Activated CD8-positive, alpha-beta T cell treated with anti-CD3 and anti-CD28 coated beads, Interleukin-2, amount 10 ng/mL, durations not matched to agents 7 days and 5 days (primary cell): ENCODE results near the gene SLC2A10. TPM values are rescaled to one million over a fixed set of nuclear protein-coding genes. Genes with fewer than 3 reads are reported as not detected.

ENCODE experiments used
- ATAC-seq: fragments of 150-1000 bp; cut with Tn5 transposase; one replicate; pipeline ENCODE4 v1.10.0; 2021; ENCODE audit warnings: moderate library complexity
- CTCF ChIA-PET: fragments of 350-600 bp; sonication (Branson Sonifier 250); formaldehyde crosslinking; loops from one replicate; lab custom pipeline; 2021; ENCODE audit warnings: antibody characterized with exemption; lab: Charles Lee
- POLR2A ChIA-PET: fragments of 350-600 bp; sonication (Branson Sonifier 250); formaldehyde crosslinking; loops from one replicate; lab custom pipeline; 2021; ENCODE audit warnings: antibody characterized with exemption; lab: Charles Lee
- DNase-seq: peaks from one replicate; pipeline ENCODE4 v3.0.0-alpha.2; 2020
- H3K27ac Mint-ChIP-seq: one replicate; pipeline ENCODE4 v1.8.0; 2021; ENCODE audit warnings: mild to moderate bottlenecking, mixed read lengths
- H3K27me3 Mint-ChIP-seq: one replicate; pipeline ENCODE4 v1.8.0; 2021; ENCODE audit warnings: low read depth, mixed read lengths
- H3K36me3 Mint-ChIP-seq: one replicate; pipeline ENCODE4 v1.8.0; 2021; ENCODE audit warnings: low read depth, mixed read lengths
- H3K4me1 Mint-ChIP-seq: one replicate; pipeline ENCODE4 v1.8.0; 2021; ENCODE audit warnings: low read depth, mixed read lengths
- H3K4me3 Mint-ChIP-seq: one replicate; pipeline ENCODE4 v1.8.0; 2021; ENCODE audit warnings: mild to moderate bottlenecking, mixed read lengths
- H3K9me3 Mint-ChIP-seq: one replicate; pipeline ENCODE4 v1.8.0; 2022; ENCODE audit warnings: mixed read lengths; ENCODE audit not compliant: insufficient read depth
- total RNA-seq, 2 experiments: library from RNA; stranded (reverse); gene quantifications; one replicate each; pipeline ENCODE4 v1.2.3, GENCODE V29; 2021

Gene SLC2A10
- not detected for total RNA-seq

DNA sequence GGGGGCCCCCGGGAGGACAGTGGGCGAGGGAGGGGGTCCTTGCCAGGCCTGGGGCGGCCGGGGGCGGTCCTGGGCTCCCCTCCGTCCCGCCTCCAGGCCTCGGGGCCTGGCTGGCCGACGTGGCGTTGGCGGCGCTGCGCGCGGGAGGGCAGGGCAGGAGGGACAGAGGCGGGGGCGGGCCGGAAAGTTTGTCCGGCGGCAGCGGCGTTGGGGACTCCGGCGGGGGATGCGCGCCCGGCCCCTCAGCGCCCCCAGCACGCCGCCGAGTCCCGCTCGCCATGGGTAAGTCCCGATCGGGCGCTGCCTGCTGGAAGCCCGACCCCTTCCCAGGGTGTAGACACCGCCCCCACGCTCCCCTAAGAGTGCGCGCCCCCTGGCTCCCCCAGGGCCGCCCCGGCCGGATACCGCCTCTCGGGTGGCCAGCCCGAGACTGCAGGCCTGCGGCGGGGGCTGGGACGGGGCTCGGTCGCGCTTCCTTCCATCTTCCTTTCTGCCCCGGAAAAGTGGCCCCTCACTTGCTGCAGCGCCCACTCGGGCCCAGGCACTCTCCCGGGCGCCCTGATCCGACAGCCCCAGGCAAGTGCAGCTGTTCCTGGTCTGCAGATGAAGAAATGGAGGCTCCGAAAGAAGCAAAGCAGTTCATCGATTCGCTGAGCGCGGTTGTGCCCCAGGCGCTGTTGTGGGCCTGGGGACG, at the start of gene SLC2A10:
Gene SLC2A10 (plus strand): TSS at position 191 of the 694 bp plus-strand sequence. CDS start 88 bp downstream, at position 279.
- Mint-ChIP-seq H3K36me3 (no peaks in the 10 kb centered on the region), H3K4me1 (peaks cover 9% of the 10 kb centered on the region), H3K9me3 (peaks cover 5% of the 10 kb centered on the region), H3K4me3 (peak within 1 kb of the TSS; percentile 53), H3K27me3 (peaks cover 61% of the 10 kb centered on the region), H3K27ac (no peak within 1 kb of the TSS)
- peak; percentile 67 for ATAC-seq
- POLR2A ChIA-PET, result no interaction called here
- DNase-seq, result no peak
- CTCF ChIA-PET, result interaction anchor here (0.8 kb wide), 1 partner anchor 15 kb away, joined by 3 read pairs; no protein-coding TSS in a partner anchor

DNA sequence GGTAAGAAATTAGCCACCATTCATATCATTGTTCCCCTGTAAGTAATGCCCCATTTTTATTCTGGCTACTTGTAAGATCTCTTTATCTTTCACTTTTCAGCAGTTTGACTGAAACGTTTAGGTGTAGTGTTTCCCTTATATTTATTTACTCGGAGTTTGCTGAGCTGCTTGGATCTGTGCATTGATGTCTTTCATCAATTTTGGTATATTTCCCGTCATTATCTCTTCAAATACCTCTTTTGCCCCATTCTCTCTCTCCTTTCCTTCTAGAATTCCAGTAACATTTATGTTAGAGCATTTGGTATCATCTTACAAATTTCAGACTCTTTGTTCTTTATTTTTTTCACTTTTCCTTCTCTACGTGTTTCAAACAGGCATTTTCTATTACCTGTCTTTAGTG, 49.0 kb upstream of the SLC2A10 start:
- DNase-seq, result no peak
- H3K36me3 Mint-ChIP-seq, result no peaks in the 10 kb centered on the region
- H3K27me3 Mint-ChIP-seq, result peaks cover 6% of the 10 kb centered on the region
- ChIA-PET POLR2A (no interaction called here), CTCF (no interaction called here)
- no peaks in the 10 kb centered on the region for H3K9me3 Mint-ChIP-seq
- ATAC-seq, result no peak
- H3K4me1 Mint-ChIP-seq, result no peaks in the 10 kb centered on the region
- H3K4me3 Mint-ChIP-seq, result no peak overlapping the region
- no peak overlapping the region for H3K27ac Mint-ChIP-seq

- POLR2A ChIA-PET, result interaction anchor here (0.5 kb wide), 1 partner anchor 29 kb away, joined by 3 read pairs; no protein-coding TSS in a partner anchor
- ATAC-seq, result no peak
- Mint-ChIP-seq H3K4me1 (no peaks in the 10 kb centered on the region), H3K27me3 (peaks cover 6% of the 10 kb centered on the region), H3K27ac (no peak overlapping the region), H3K4me3 (no peak overlapping the region), H3K36me3 (no peaks in the 10 kb centered on the region), H3K9me3 (no peaks in the 10 kb centered on the region)
- DNase-seq, result no peak
- CTCF ChIA-PET, result no interaction called here
Observed at GRCh38 chr20:46661659-46662058, 47.8 kb upstream of the SLC2A10 start.

DNA sequence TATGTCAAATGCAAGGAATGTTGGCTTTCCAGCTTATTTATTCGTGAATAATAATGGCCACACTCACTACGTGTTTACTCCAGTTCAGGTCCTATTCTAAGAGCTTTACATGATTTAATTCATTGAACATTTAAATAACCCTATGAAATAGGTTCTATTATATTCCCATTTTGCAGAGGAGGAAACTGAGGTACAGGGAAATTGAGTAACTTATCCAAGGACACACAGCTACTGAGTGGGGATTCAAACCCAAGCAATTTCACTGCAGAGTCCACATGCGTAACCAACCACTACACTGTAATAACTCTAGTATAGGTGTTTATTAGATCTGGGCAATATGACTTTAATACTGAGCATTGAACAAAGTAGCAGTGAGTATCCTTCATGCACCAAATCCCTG, 45.9 kb upstream of the SLC2A10 start:
- Mint-ChIP-seq H3K36me3 (no peaks in the 10 kb centered on the region), H3K27me3 (peaks cover 6% of the 10 kb centered on the region), H3K4me1 (no peaks in the 10 kb centered on the region), H3K9me3 (no peaks in the 10 kb centered on the region), H3K27ac (no peak overlapping the region), H3K4me3 (no peak overlapping the region)
- ATAC-seq, result no peak
- CTCF ChIA-PET, result no interaction called here
- POLR2A ChIA-PET, result interaction anchor here (0.6 kb wide), 1 partner anchor 86 kb away, joined by 5 read pairs; no protein-coding TSS in a partner anchor
- no peak for DNase-seq

- H3K9me3 Mint-ChIP-seq, result no peaks in the 10 kb centered on the region
- H3K36me3 Mint-ChIP-seq, result no peaks in the 10 kb centered on the region
- no peak overlapping the region for H3K4me3 Mint-ChIP-seq
- no peak overlapping the region for H3K27ac Mint-ChIP-seq
- CTCF ChIA-PET, result no interaction called here
- no peak for DNase-seq
- H3K27me3 Mint-ChIP-seq, result peaks cover 2% of the 10 kb centered on the region
- no peaks in the 10 kb centered on the region for H3K4me1 Mint-ChIP-seq
- POLR2A ChIA-PET, result no interaction called here
- ATAC-seq, result no peak
Observed at GRCh38 chr20:46665602-46666001, 43.8 kb upstream of the SLC2A10 start.

DNA sequence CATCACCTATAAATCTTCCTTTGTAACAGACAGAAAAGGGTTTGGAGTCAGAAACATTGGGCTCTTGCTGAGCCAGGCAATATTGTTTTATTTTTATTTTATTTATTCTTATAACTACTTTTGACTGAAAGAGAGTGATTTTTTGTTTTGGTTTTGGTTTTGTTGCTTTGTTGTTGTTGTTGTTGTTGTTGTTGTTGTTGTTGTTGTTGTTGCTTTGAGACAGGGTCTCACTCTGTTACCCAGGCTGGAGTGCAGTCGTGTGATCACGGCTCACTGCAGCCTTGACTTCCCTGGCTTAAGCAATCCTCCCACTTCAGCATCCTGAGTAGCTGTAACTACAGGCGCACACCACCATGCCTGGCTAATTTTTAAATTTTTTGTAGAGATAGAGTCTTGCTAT, 43.1 kb upstream of the SLC2A10 start:
- H3K27me3 Mint-ChIP-seq, result no peaks in the 10 kb centered on the region
- H3K36me3 Mint-ChIP-seq, result no peaks in the 10 kb centered on the region
- ChIA-PET POLR2A (interaction anchor here (1.4 kb wide), 1 partner anchor 21 kb away, joined by 3 read pairs; no protein-coding TSS in a partner anchor), CTCF (no interaction called here)
- no peak overlapping the region for H3K27ac Mint-ChIP-seq
- H3K9me3 Mint-ChIP-seq, result peaks cover 3% of the 10 kb centered on the region
- DNase-seq, result no peak
- H3K4me1 Mint-ChIP-seq, result no peaks in the 10 kb centered on the region
- no peak overlapping the region for H3K4me3 Mint-ChIP-seq
- ATAC-seq, result no peak

GRCh38 chr20:46666818-46667515, 42.5 kb upstream of the SLC2A10 start:
- Mint-ChIP-seq H3K9me3 (peaks cover 4% of the 10 kb centered on the region), H3K36me3 (no peaks in the 10 kb centered on the region), H3K27me3 (no peaks in the 10 kb centered on the region), H3K4me1 (no peaks in the 10 kb centered on the region), H3K4me3 (no peak overlapping the region), H3K27ac (no peak overlapping the region)
- ATAC-seq (no peak), DNase-seq (no peak)
- CTCF ChIA-PET, result no interaction called here
- POLR2A ChIA-PET, result interaction anchor here (1.4 kb wide), 1 partner anchor 21 kb away, joined by 3 read pairs; no protein-coding TSS in a partner anchor

DNA sequence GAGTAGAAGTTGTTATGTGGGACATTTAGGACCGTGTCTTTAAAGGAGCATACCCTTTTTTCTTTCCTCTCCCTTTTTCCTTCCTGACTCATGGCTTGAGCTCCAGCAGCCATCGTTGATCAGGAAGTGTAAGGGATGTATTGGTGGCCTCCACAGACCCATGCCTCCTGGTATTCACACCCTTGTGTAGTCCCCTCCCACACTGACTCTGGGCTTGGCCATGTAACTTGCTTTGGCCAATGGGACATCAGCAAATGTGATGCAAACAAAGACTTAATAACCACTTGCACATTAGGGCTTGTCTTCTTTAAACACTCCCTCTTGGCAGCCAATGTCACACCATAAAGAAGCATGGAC, 39.2 kb upstream of the SLC2A10 start:
- ChIA-PET CTCF (no interaction called here), POLR2A (interaction anchor here (0.8 kb wide), 1 partner anchor 131 kb away, joined by 4 read pairs; no protein-coding TSS in a partner anchor)
- H3K4me3 Mint-ChIP-seq, result no peak overlapping the region
- no peak overlapping the region for H3K27ac Mint-ChIP-seq
- ATAC-seq, result no peak
- peaks cover 4% of the 10 kb centered on the region for H3K9me3 Mint-ChIP-seq
- no peaks in the 10 kb centered on the region for H3K27me3 Mint-ChIP-seq
- no peaks in the 10 kb centered on the region for H3K36me3 Mint-ChIP-seq
- H3K4me1 Mint-ChIP-seq, result no peaks in the 10 kb centered on the region
- DNase-seq, result no peak

GRCh38 chr20:46670585-46671584, 38.6 kb upstream of the SLC2A10 start:
- Mint-ChIP-seq H3K27me3 (no peaks in the 10 kb centered on the region), H3K4me1 (no peaks in the 10 kb centered on the region), H3K36me3 (no peaks in the 10 kb centered on the region), H3K27ac (no peak overlapping the region), H3K4me3 (no peak overlapping the region), H3K9me3 (peaks cover 4% of the 10 kb centered on the region)
- CTCF ChIA-PET, result interaction anchor here (1.3 kb wide), 1 partner anchor 10 kb away, joined by 3 read pairs; no protein-coding TSS in a partner anchor
- DNase-seq (no peak), ATAC-seq (no peak)
- POLR2A ChIA-PET, result no interaction called here

GRCh38 chr20:46671866-46672542, 37.4 kb upstream of the SLC2A10 start:
- DNase-seq (no peak), ATAC-seq (no peak)
- Mint-ChIP-seq H3K27me3 (no peaks in the 10 kb centered on the region), H3K27ac (no peak overlapping the region), H3K4me3 (no peak overlapping the region), H3K4me1 (no peaks in the 10 kb centered on the region), H3K9me3 (peaks cover 4% of the 10 kb centered on the region), H3K36me3 (no peaks in the 10 kb centered on the region)
- CTCF ChIA-PET, result interaction anchor here (0.9 to 1.3 kb wide), 2 partner anchors 9 to 127 kb away, joined by 3 read pairs; no protein-coding TSS in a partner anchor
- POLR2A ChIA-PET, result interaction anchor here (0.6 kb wide), 1 partner anchor 31 kb away, joined by 3 read pairs; no protein-coding TSS in a partner anchor
